Measurements from ENCODE around the gene KRTAP26-1.

DNA sequence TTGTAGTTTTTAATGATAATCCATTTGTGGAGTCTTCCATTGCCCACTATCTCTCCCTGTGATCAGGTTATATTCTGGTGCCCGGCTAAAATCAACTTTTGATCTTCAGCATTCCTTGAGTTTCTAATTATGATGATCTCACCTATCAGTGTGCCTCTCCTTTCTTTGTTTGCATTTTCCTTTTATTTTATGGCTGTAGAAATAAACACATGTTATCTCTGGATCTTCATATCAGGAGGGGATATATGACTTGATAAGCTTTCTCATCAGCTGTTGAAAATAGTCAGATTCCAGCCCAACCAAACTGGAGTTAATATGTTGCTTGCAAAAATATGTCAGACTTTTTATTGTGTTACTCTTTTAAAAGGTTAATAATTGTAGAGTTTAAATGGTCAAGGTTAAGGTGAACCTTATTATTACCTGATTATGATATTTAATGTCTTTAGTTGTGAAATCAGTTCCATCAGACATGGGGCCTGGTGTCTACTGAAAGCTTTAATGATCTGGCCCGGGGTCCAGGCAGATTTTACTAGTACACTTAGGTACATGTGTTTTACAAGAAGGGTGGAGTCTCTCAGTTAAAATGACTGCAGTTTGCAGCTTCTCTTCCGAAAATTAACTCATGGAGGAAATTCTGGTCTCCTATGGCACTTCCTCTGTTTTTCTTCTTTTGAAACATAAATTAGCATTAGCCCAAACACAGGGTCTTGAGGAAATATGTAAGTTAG is 50.1 kb downstream of the KRTAP26-1 start:
- no peak for TF ChIP-seq CTCF (conservative IDR thresholded peaks at IDR 0.05; ENCODE audit: low read depth in 2 of 2)
- no peak for TF ChIP-seq EZH2phosphoT487 (IDR thresholded peaks at IDR 0.05; ENCODE audit: unreplicated experiment)
- TF ChIP-seq POLR2AphosphoS5 (IDR thresholded peaks at IDR 0.05; ENCODE audit: low read depth) = no peak
- no peak for TF ChIP-seq EZH2 (IDR thresholded peaks at IDR 0.05; ENCODE audit: low read depth, unreplicated experiment)
- TF ChIP-seq ZNF114 (CRISPR knock-in tag; IDR thresholded peaks at IDR 0.05) = no peak
- TF ChIP-seq, protein P1, sequence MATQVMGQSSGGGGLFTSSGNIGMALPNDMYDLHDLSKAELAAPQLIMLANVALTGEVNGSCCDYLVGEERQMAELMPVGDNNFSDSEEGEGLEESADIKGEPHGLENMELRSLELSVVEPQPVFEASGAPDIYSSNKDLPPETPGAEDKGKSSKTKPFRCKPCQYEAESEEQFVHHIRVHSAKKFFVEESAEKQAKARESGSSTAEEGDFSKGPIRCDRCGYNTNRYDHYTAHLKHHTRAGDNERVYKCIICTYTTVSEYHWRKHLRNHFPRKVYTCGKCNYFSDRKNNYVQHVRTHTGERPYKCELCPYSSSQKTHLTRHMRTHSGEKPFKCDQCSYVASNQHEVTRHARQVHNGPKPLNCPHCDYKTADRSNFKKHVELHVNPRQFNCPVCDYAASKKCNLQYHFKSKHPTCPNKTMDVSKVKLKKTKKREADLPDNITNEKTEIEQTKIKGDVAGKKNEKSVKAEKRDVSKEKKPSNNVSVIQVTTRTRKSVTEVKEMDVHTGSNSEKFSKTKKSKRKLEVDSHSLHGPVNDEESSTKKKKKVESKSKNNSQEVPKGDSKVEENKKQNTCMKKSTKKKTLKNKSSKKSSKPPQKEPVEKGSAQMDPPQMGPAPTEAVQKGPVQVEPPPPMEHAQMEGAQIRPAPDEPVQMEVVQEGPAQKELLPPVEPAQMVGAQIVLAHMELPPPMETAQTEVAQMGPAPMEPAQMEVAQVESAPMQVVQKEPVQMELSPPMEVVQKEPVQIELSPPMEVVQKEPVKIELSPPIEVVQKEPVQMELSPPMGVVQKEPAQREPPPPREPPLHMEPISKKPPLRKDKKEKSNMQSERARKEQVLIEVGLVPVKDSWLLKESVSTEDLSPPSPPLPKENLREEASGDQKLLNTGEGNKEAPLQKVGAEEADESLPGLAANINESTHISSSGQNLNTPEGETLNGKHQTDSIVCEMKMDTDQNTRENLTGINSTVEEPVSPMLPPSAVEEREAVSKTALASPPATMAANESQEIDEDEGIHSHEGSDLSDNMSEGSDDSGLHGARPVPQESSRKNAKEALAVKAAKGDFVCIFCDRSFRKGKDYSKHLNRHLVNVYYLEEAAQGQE (IDR thresholded peaks at IDR 0.05; ENCODE audit: unreplicated experiment) = no peak
- TF ChIP-seq STAT1 (IDR thresholded peaks at IDR 0.05; ENCODE audit: unreplicated experiment) = no peak
- TF ChIP-seq ZNF331 (CRISPR knock-in tag; IDR thresholded peaks at IDR 0.05; ENCODE audit: low read depth) = no peak
- TF ChIP-seq ETS1 (IDR thresholded peaks at IDR 0.05) = no peak
- no peak for TF ChIP-seq CREB1 (CRISPR knock-in tag; IDR thresholded peaks at IDR 0.05; ENCODE audit: low read depth)
